Adrenal gland (tissue), 12 donors: Measurements from ENCODE around the gene HDGF. TPM values are rescaled to one million over a fixed set of nuclear protein-coding genes. Genes with fewer than 3 reads are reported as not detected.

Source experiments
- DNase-seq, 7 donors: peaks; one replicate each; pipeline ENCODE4 v3.0.0-alpha.2; 2019 to 2020
- H3K27ac ChIP-seq, 5 donors: fragments of 200-600 bp; sonication (generic) in 4 of 5; 1 replicate in 3 of 5; 2 replicates in 2 of 5; pipeline versions ENCODE4 v1.5.1 to v1.8.0; 2016 to 2020; ENCODE audit warnings: mild to moderate bottlenecking in 1 of 5
- H3K27me3 ChIP-seq: fragments of 200-600 bp; 2 replicates; pipeline ENCODE4 v1.8.0; 2021
- H3K36me3 ChIP-seq, 2 donors: fragments of 200-600 bp; replicated peaks in 1 of 2; 1 replicate in 1 of 2; 2 replicates in 1 of 2; pipeline versions ENCODE4 v1.5.1 to v1.8.0; 2018 to 2022
- H3K4me1 ChIP-seq, 2 donors: fragments of 200-600 bp; replicated peaks in 1 of 2; 1 replicate in 1 of 2; 2 replicates in 1 of 2; pipeline versions ENCODE4 v1.5.1 to v1.8.0; 2018 to 2021
- H3K4me3 ChIP-seq, 4 donors: fragments of 200-600 bp; sonication (generic) in 3 of 4; one replicate each; pipeline ENCODE4 v1.5.1; 2016 to 2018
- H3K9me3 ChIP-seq, 3 donors: fragments of 200-600 bp; sonication (generic) in 1 of 3; replicated peaks in 1 of 3; 1 replicate in 2 of 3; 2 replicates in 1 of 3; pipeline versions ENCODE4 v1.5.1 to v1.8.0; 2016 to 2021
- POLR2A ChIP-seq, 2 donors: fragments of 450-650 bp; IDR thresholded peaks; one replicate each; pipeline ENCODE4 v1.6.1; 2017; ENCODE audit warnings: antibody characterized with exemption in 2 of 2, mild to moderate bottlenecking in 2 of 2, moderate library complexity in 1 of 2
- WGBS, 4 donors: extraction: QIAGEN DNeasy Blood & Tissue Kit in 2 of 4; methylation state at CpG; one replicate each; pipeline versions ENCODE4 v1.1.5 to v1.1.7; 2013 to 2017; 5-methylcytosine and 5-hydroxymethylcytosine counted together
- intact Hi-C, 2 donors: fragments of 100-400 bp; cut with DNase I; formaldehyde crosslinking; loops; one replicate each; pipeline versions ENCODE4 v1.14.1 to v1.15.0; 2022 to 2023
- polyA plus RNA-seq, 3 donors: library from polyadenylated mRNA; stranded (reverse); fragments of 200-250 nt in 2 of 3; fragments of 350-450 nt in 1 of 3; fragmentation: Illumina TruSeq in 1 of 3; extraction: RNeasy Lipid Tissue Mini Kit (QIAGEN cat#74804) in 1 of 3; gene quantifications; one replicate each; pipeline ENCODE4 v1.2.3, GENCODE V29; 2013 to 2014
- total RNA-seq, 9 donors: library from RNA; depleted of rRNA in 4 of 9; stranded (reverse); fragments of >200 nt in 4 of 9; fragments of 120-200 nt in 1 of 9; fragmentation: NEBNext Ultra II Directional in 1 of 9; extraction: Animal tissue kit (Norgen Biotek cat#: 25700) in 1 of 9; gene quantifications; one replicate each; pipeline versions ENCODE4 v1.1.0 to v1.2.4, GENCODE V29; 2013 to 2023
- TF ChIP-seq, protein P1 (sequence below), 6 experiments: fragments of 450-650 bp in 4 of 6; fragments of 200-600 bp in 2 of 6; sonication (generic) in 1 of 6; IDR thresholded peaks; 1 replicate in 5 of 6; 2 replicates in 1 of 6; pipeline versions ENCODE4 v1.5.1 to v1.8.0; 2016 to 2021; ENCODE audit warnings: antibody characterized with exemption in 6 of 6, mild to moderate bottlenecking in 2 of 6, moderate library complexity in 1 of 6
- donor health status: healthy with polysubstance abuse.
- donor health status: Bipolar disorder and iron deficiency.
- donor health status: DM: yes; HTN: yes; CAD: no.
- donor health status: DM: no; HTN: no; CAD: no.
- donor health status: DM: no; HTN: no; CAD: no.
- donor health status: DM: yes; HTN: yes; CAD: no.

HDGF gene
- total and polyA plus RNA-seq, 12 donors, result 62.0 to 199 (median 141) TPM

- TF ChIP-seq POLR2A (IDR thresholded peaks at IDR 0.05), result no peak
- TF ChIP-seq, protein P1, sequence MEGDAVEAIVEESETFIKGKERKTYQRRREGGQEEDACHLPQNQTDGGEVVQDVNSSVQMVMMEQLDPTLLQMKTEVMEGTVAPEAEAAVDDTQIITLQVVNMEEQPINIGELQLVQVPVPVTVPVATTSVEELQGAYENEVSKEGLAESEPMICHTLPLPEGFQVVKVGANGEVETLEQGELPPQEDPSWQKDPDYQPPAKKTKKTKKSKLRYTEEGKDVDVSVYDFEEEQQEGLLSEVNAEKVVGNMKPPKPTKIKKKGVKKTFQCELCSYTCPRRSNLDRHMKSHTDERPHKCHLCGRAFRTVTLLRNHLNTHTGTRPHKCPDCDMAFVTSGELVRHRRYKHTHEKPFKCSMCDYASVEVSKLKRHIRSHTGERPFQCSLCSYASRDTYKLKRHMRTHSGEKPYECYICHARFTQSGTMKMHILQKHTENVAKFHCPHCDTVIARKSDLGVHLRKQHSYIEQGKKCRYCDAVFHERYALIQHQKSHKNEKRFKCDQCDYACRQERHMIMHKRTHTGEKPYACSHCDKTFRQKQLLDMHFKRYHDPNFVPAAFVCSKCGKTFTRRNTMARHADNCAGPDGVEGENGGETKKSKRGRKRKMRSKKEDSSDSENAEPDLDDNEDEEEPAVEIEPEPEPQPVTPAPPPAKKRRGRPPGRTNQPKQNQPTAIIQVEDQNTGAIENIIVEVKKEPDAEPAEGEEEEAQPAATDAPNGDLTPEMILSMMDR (IDR thresholded peaks at IDR 0.05), result no peak
- Histone ChIP-seq H3K27ac (peak overlapping the region; percentile 92 to 98 (median 97)), H3K4me3 (peak overlapping the region in 2 of 4 donors; percentile 40 to 93), H3K4me1 (peaks cover 47 to 55% of the 10 kb centered on the region in 2 donors), H3K27me3 (no peaks in the 10 kb centered on the region), H3K36me3 (peaks cover 0 to 21% of the 10 kb centered on the region in 2 donors), H3K9me3 (no peaks in the 10 kb centered on the region)
- no peak for DNase-seq
- 33 to 55% (median 38%) methylated on average over 7 to 9 of the region's 9 CpGs for WGBS, 4 donors
- intact Hi-C loops, result no loop called here
These were observed 5.1 kb downstream of the HDGF start for GRCh38 chr1:156746406-156746727.

GRCh38 chr1:156745881-156746280, 5.6 kb downstream of the HDGF start:
- TF ChIP-seq, protein P1 (IDR thresholded peaks at IDR 0.05), result no peak
- TF ChIP-seq POLR2A (IDR thresholded peaks at IDR 0.05), result no peak
- intact Hi-C loops, result no loop called here
- H3K9me3 ChIP-seq, result no peaks in the 10 kb centered on the region
- peaks cover 0 to 21% of the 10 kb centered on the region in 2 donors for H3K36me3 ChIP-seq
- H3K27ac ChIP-seq, result peak overlapping the region; percentile 92 to 98 (median 97)
- peaks cover 47 to 56% of the 10 kb centered on the region in 2 donors for H3K4me1 ChIP-seq
- DNase-seq, result no peak
- peak overlapping the region in 1 of 4 donors; percentile 93 for H3K4me3 ChIP-seq
- no peaks in the 10 kb centered on the region for H3K27me3 ChIP-seq
- 48 to 63% (median 52%) methylated on average over 3 of the region's 3 CpGs for WGBS, 4 donors

DNA sequence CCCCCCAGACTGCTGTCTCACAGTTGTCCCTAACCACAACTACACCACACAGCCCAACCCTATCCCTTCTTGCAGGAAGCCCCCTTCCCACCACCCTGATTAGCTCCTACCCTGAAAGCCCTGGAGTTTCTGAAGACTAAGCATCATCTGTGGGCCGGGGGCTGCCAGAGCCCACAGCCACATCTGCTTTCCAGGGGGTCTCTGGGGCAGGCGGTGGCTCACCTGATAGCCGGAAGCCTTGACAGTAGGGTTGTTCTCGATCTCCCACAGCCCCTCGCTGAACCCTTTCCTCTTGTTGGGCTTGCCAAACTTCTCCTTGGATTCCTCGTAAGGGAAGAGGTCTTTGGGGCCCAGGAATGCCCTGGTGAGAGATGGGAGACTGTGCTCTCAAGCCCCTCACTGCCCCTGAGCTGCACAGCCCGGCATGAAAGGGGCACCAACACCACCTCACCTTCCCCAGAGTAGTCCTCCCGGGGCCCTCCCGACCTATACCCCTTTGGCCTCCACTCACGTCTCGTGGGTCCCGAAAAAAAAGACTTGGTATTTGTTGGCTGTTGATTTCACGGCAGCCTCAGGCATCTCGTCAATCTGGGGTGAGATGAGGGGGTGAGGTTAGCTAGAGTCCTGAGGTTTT, 6.6 kb downstream of the HDGF start:
- TF ChIP-seq, protein P1 (IDR thresholded peaks at IDR 0.05), result no peak
- TF ChIP-seq POLR2A (IDR thresholded peaks at IDR 0.05), result no peak
- 80 to 93% (median 83%) methylated on average over 2 to 14 of the region's 14 CpGs for WGBS, 4 donors
- H3K9me3 ChIP-seq, result no peaks in the 10 kb centered on the region
- H3K36me3 ChIP-seq, result peaks cover 0 to 21% of the 10 kb centered on the region in 2 donors
- no peaks in the 10 kb centered on the region for H3K27me3 ChIP-seq
- DNase-seq, result no peak
- H3K4me3 ChIP-seq, result no peak overlapping the region
- H3K4me1 ChIP-seq, result peaks cover 42 to 54% of the 10 kb centered on the region in 2 donors
- intact Hi-C loops, result no loop called here
- H3K27ac ChIP-seq, result peak overlapping the region in 2 of 5 donors; percentile 98

GRCh38 chr1:156744344-156744743, 7.1 kb downstream of the HDGF start:
- DNase-seq, result no peak
- Histone ChIP-seq H3K4me3 (no peak overlapping the region), H3K27ac (peak overlapping the region in 2 of 5 donors; percentile 98), H3K9me3 (no peaks in the 10 kb centered on the region), H3K4me1 (peaks cover 37 to 49% of the 10 kb centered on the region in 2 donors), H3K36me3 (peaks cover 0 to 21% of the 10 kb centered on the region in 2 donors), H3K27me3 (no peaks in the 10 kb centered on the region)
- TF ChIP-seq, protein P1 (IDR thresholded peaks at IDR 0.05), result no peak
- no peak for TF ChIP-seq POLR2A (IDR thresholded peaks at IDR 0.05)
- WGBS, 4 donors, result 66 to 84% (median 80%) methylated on average over 7 to 12 of the region's 12 CpGs
- intact Hi-C loops, result no loop called here
